Glutamatergic neuron (in vitro differentiated cells): ENCODE results near the gene ZNF697. TPM values are rescaled to one million over a fixed set of nuclear protein-coding genes. Genes with fewer than 3 reads are reported as not detected.
"Not testable (repeated sequence)": the region's sequence is repeated elsewhere in the genome, so short reads cannot be mapped to it uniquely, and the experiment has no call there.

Source experiments
- DNase-seq: peaks from one replicate; pipeline ENCODE4 v3.0.0; 2022
- H3K27ac Mint-ChIP-seq: one replicate; pipeline ENCODE4 v1.8.0; 2020; ENCODE audit warnings: mild to moderate bottlenecking, mixed read lengths, inconsistent platforms; ENCODE audit not compliant: unreplicated experiment
- H3K27me3 Mint-ChIP-seq: one replicate; pipeline ENCODE4 v1.8.0; 2020; ENCODE audit warnings: mild to moderate bottlenecking, moderate library complexity, mixed read lengths, inconsistent platforms; ENCODE audit not compliant: unreplicated experiment
- H3K36me3 Mint-ChIP-seq: one replicate; pipeline ENCODE4 v1.8.0; 2020; ENCODE audit warnings: mild to moderate bottlenecking, mixed read lengths, inconsistent platforms; ENCODE audit not compliant: unreplicated experiment
- H3K4me1 Mint-ChIP-seq: one replicate; pipeline ENCODE4 v1.8.0; 2020; ENCODE audit warnings: mild to moderate bottlenecking, low read depth, mixed read lengths, inconsistent platforms; ENCODE audit not compliant: unreplicated experiment
- H3K4me3 Mint-ChIP-seq: one replicate; pipeline ENCODE4 v1.8.0; 2020; ENCODE audit warnings: mild to moderate bottlenecking, mixed read lengths, inconsistent platforms; ENCODE audit not compliant: unreplicated experiment
- H3K9me3 Mint-ChIP-seq: one replicate; pipeline ENCODE4 v1.8.0; 2020; ENCODE audit warnings: mild to moderate bottlenecking, moderate library complexity, mixed read lengths, inconsistent platforms; ENCODE audit not compliant: unreplicated experiment
- total RNA-seq: library from RNA; stranded (reverse); fragmentation: NEBNext Ultra II Directional; extraction: Animal tissue kit (Norgen Biotek cat#: 25700); gene quantifications from one replicate; pipeline ENCODE4 v1.2.1, GENCODE V29; 2021; ENCODE audit not compliant: unreplicated experiment
- TF ChIP-seq, protein P1 (sequence below): fragments of 200-600 bp; sonication (generic); IDR thresholded peaks from one replicate; pipeline ENCODE4 v1.5.0; 2021; ENCODE audit not compliant: partially characterized antibody, unreplicated experiment

ZNF697 gene
- total RNA-seq, 1 donor from 2014 or later: 41.9 TPM

DNA sequence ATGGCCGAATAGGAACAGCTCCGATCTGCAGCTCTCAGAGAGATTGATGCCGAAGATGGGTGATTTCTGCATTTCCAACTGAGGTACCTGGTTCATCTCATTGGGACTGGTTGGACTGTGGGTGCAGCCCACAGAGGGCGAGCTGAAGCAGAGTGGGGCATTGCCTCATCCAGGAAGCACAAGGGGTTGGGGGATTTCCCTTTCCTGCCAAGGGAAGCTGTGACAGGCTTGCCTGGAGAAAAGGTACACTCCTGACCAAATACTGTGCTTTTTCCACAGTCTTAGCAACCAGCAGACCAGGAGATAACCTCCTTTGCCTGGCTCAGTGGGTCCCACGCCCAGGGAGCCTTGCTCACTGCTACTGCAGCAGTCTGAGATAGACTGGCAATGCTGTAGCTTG is 74.2 kb downstream of the ZNF697 start:
- Mint-ChIP-seq H3K27ac (no peak overlapping the region), H3K4me1 (no peaks in the 10 kb centered on the region), H3K9me3 (peaks cover 1% of the 10 kb centered on the region), H3K36me3 (peaks cover 4% of the 10 kb centered on the region), H3K4me3 (no peak overlapping the region), H3K27me3 (no peaks in the 10 kb centered on the region)
- TF ChIP-seq, protein P1, sequence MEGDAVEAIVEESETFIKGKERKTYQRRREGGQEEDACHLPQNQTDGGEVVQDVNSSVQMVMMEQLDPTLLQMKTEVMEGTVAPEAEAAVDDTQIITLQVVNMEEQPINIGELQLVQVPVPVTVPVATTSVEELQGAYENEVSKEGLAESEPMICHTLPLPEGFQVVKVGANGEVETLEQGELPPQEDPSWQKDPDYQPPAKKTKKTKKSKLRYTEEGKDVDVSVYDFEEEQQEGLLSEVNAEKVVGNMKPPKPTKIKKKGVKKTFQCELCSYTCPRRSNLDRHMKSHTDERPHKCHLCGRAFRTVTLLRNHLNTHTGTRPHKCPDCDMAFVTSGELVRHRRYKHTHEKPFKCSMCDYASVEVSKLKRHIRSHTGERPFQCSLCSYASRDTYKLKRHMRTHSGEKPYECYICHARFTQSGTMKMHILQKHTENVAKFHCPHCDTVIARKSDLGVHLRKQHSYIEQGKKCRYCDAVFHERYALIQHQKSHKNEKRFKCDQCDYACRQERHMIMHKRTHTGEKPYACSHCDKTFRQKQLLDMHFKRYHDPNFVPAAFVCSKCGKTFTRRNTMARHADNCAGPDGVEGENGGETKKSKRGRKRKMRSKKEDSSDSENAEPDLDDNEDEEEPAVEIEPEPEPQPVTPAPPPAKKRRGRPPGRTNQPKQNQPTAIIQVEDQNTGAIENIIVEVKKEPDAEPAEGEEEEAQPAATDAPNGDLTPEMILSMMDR: no peak
- no peak for DNase-seq

- not testable (repeated sequence) for H3K27ac Mint-ChIP-seq, H3K27me3 Mint-ChIP-seq, H3K4me1 Mint-ChIP-seq, H3K36me3 Mint-ChIP-seq, DNase-seq, H3K4me3 Mint-ChIP-seq, H3K9me3 Mint-ChIP-seq
These were observed 78.0 kb downstream of the ZNF697 start for GRCh38 chr1:119569930-119570622.

Other genes with a start within 250 kb of the ZNF697 start
- gene HSD3B2, start 233.1 kb downstream of the ZNF697 start, total RNA-seq: not detected
- gene HSD3B1, start 141.1 kb downstream of the ZNF697 start, total RNA-seq: not detected
- 280 TPM for gene PHGDH, start 63.7 kb upstream of the ZNF697 start, total RNA-seq
- gene HMGCS2, start 120.6 kb upstream of the ZNF697 start, total RNA-seq: not detected
- gene REG4, start 163.2 kb upstream of the ZNF697 start, total RNA-seq: not detected
- not detected for gene ADAM30, start 248.2 kb upstream of the ZNF697 start, total RNA-seq